ENCODE data around the gene PRKAR1A.

DNA sequence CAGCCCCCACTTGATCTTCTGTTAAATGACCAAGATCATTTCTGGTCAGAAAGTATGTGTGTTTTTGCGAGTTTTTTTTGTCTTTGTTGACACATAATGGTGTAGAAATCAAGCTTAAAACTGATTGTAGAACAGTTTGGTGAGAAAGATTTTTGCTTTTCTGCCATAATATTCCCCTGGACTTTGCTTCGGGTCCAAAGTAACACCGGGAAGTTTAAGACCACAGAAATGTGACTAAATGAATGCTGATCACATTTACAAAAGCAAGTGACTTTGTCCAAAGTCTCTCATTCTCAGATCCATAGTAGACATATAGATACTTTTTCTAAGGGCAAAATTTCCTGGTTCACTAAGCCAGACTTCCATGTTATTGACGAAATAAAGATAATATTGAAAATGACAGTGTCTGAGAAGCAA lies 86.3 kb downstream of the PRKAR1A start:
- TF ChIP-seq GATA2 (IDR thresholded peaks at IDR 0.05; ENCODE audit: low read depth, low read length) (no peak), GATA3 (IDR thresholded peaks at IDR 0.05; ENCODE audit: low read depth, low read length) (no peak)
